Spleen (tissue), 11 donors: ENCODE results near the gene MED19. TPM values are rescaled to one million over a fixed set of nuclear protein-coding genes. Genes with fewer than 3 reads are reported as not detected.
"Not testable (repeated sequence)": the region's sequence is repeated elsewhere in the genome, so short reads cannot be mapped to it uniquely, and the experiment has no call there.

Experiments used
- DNase-seq: peaks from one replicate; pipeline ENCODE4 v3.0.0-alpha.2; 2020
- H3K27ac ChIP-seq, 8 donors: fragments of 200-600 bp; sonication (generic) in 7 of 8; 1 replicate in 4 of 8; 2 replicates in 4 of 8; pipeline versions ENCODE4 v1.5.0 to v1.8.0; 2016 to 2021; ENCODE audit warnings: inconsistent platforms in 4 of 8, mild to moderate bottlenecking in 4 of 8, moderate library complexity in 1 of 8
- H3K27me3 ChIP-seq, 7 donors: fragments of 200-600 bp; sonication (generic) in 6 of 7; replicated peaks in 1 of 7; 1 replicate in 4 of 7; 2 replicates in 3 of 7; pipeline versions ENCODE4 v1.5.0 to v1.8.0; 2016 to 2021; ENCODE audit warnings: inconsistent platforms in 3 of 7, mild to moderate bottlenecking in 1 of 7
- H3K36me3 ChIP-seq, 6 donors: fragments of 200-600 bp; sonication (generic) in 5 of 6; 1 replicate in 4 of 6; 2 replicates in 2 of 6; pipeline versions ENCODE4 v1.5.0 to v1.8.0; 2016 to 2021; ENCODE audit warnings: inconsistent platforms in 2 of 6
- H3K4me1 ChIP-seq, 6 donors: fragments of 200-600 bp; sonication (generic) in 5 of 6; 1 replicate in 3 of 6; 2 replicates in 3 of 6; pipeline versions ENCODE4 v1.5.0 to v1.8.0; 2016 to 2021; ENCODE audit warnings: inconsistent platforms in 3 of 6
- H3K4me3 ChIP-seq, 8 donors: fragments of 200-600 bp; sonication (generic) in 7 of 8; 1 replicate in 4 of 8; 2 replicates in 4 of 8; pipeline versions ENCODE4 v1.5.0 to v1.8.0; 2016 to 2021; ENCODE audit warnings: inconsistent platforms in 4 of 8, mild to moderate bottlenecking in 4 of 8, moderate library complexity in 2 of 8
- H3K9me3 ChIP-seq, 8 donors: fragments of 200-600 bp; sonication (generic) in 7 of 8; 1 replicate in 4 of 8; 2 replicates in 4 of 8; pipeline versions ENCODE4 v1.5.0 to v1.8.0; 2016 to 2021; ENCODE audit warnings: inconsistent platforms in 4 of 8
- POLR2A ChIP-seq, 3 donors: fragments of 450-650 bp; IDR thresholded peaks; one replicate each; pipeline ENCODE4 v1.5.1; 2017; ENCODE audit warnings: antibody characterized with exemption in 3 of 3, mild to moderate bottlenecking in 1 of 3
- POLR2AphosphoS5 ChIP-seq, 3 donors: sonication (generic); formaldehyde crosslinking; IDR thresholded peaks; one replicate each; pipeline ENCODE4 v1.5.1; 2017; ENCODE audit warnings: antibody characterized with exemption in 3 of 3
- WGBS, 5 donors: extraction: QIAGEN DNeasy Blood & Tissue Kit in 3 of 5; methylation state at CpG; one replicate each; pipeline versions ENCODE4 v1.1.5 to v1.1.7; 2013 to 2018; 5-methylcytosine and 5-hydroxymethylcytosine counted together
- intact Hi-C: fragments of 100-400 bp; cut with DNase I; formaldehyde crosslinking; loops from one replicate; pipeline ENCODE4 v1.15.0; 2023; ENCODE audit warnings: low total_unique reads
- polyA plus RNA-seq, 3 donors: library from polyadenylated mRNA; stranded (reverse); fragments of 200-250 nt; gene quantifications; one replicate each; pipeline ENCODE4 v1.2.1, GENCODE V29; 2013
- total RNA-seq, 7 donors: library from RNA; depleted of rRNA in 3 of 7; stranded (reverse); fragments of >200 nt in 3 of 7; fragmentation: NEBNext Ultra II Directional in 4 of 7; extraction: Animal tissue kit (Norgen Biotek cat#: 25700) in 4 of 7; gene quantifications; one replicate each; pipeline versions ENCODE4 v1.1.0 to v1.2.1, GENCODE V29; 2016 to 2021
- TF ChIP-seq, protein P1 (sequence below), 11 experiments: fragments of 200-600 bp in 7 of 11; fragments of 450-650 bp in 4 of 11; sonication (generic) in 4 of 11; IDR thresholded peaks in 8 of 11; conservative IDR thresholded peaks in 3 of 11; 1 replicate in 7 of 11; 2 replicates in 4 of 11; pipeline versions ENCODE4 v1.4.0 to v1.8.0; 2016 to 2021; ENCODE audit warnings: antibody characterized with exemption in 11 of 11, inconsistent platforms in 4 of 11, mild to moderate bottlenecking in 1 of 11
- donor health status: healthy with polysubstance abuse.
- donor health status: DM: no; HTN: no; CAD: no; lungs with moderate emphysema.
- donor health status: DM: no; HTN: no; CAD: no.
- donor health status: Bipolar disorder and iron deficiency.
- donor health status: healthy.
- donor health status: DM: no; HTN: no; CAD: no.
- donor health status: DM: yes; HTN: yes; CAD: no.

MED19 gene
- total and polyA plus RNA-seq, 10 donors = 8.3 to 14.7 (median 11.0) TPM

DNA sequence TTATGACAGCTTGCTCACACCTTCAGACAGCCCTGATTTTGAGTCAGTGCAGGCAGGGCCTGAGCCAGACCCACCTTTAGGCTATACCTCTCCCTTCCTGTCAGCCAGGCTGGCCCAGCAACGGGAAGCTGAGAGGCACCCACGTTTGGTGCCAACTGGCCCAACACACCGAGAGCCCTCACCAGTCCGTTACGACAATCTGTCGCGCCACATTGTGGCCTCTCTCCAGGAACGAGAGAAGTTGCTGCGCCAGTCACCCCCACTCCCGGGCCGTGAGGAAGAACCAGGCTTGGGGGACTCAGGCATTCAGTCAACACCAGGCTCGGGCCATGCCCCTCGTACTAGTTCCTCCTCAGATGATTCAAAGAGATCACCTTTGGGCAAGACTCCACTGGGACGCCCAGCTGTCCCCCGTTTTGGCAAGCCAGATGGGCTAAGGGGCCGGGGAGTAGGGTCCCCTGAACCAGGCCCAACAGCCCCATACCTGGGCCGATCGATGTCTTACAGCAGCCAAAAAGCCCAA, 13.1 kb downstream of the MED19 start:
- WGBS, 5 donors = 91 to 94% (median 93%) methylated on average over 18 of the region's 18 CpGs

DNA sequence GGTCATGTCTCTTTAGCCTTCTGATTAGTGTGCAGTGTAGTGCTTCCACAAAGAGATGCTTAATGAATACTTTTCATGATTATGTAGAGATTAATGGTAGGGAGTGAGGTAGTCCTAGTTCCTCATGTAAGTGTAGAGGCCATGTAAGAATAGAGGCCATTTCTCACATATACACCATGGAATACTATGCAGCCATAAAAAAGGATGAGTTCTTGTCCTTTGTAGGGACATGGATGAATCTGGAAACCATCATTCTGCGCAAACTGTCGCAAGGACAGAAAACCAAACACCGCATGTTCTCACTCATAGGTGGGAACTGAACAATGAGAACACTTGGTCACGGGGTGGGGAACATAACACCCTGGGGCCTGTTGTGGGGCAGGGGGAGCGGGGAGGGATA, 21.5 kb downstream of the MED19 start:
- H3K36me3 ChIP-seq = peaks cover 20 to 100% (median 99%) of the 10 kb centered on the region in 6 donors
- intact Hi-C loops, H3K27me3 ChIP-seq, H3K4me1 ChIP-seq, H3K4me3 ChIP-seq, H3K27ac ChIP-seq, H3K9me3 ChIP-seq, DNase-seq: not testable (repeated sequence)
- WGBS, 5 donors = 97 to 98% (median 97%) methylated on average over 5 of the region's 5 CpGs

More for the DNA sequence above, 13.1 kb downstream of the MED19 start:
- no peak overlapping the region for H3K4me3 ChIP-seq
- no peaks in the 10 kb centered on the region for H3K27me3 ChIP-seq
- no peaks in the 10 kb centered on the region for H3K4me1 ChIP-seq
- TF ChIP-seq, protein P1, sequence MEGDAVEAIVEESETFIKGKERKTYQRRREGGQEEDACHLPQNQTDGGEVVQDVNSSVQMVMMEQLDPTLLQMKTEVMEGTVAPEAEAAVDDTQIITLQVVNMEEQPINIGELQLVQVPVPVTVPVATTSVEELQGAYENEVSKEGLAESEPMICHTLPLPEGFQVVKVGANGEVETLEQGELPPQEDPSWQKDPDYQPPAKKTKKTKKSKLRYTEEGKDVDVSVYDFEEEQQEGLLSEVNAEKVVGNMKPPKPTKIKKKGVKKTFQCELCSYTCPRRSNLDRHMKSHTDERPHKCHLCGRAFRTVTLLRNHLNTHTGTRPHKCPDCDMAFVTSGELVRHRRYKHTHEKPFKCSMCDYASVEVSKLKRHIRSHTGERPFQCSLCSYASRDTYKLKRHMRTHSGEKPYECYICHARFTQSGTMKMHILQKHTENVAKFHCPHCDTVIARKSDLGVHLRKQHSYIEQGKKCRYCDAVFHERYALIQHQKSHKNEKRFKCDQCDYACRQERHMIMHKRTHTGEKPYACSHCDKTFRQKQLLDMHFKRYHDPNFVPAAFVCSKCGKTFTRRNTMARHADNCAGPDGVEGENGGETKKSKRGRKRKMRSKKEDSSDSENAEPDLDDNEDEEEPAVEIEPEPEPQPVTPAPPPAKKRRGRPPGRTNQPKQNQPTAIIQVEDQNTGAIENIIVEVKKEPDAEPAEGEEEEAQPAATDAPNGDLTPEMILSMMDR (IDR thresholded peaks at IDR 0.05 in 8 of 11, conservative IDR thresholded peaks at IDR 0.05 in 3 of 11) = no peak
- peak in 2 of 3 donors; percentile 29 to 72 for TF ChIP-seq POLR2AphosphoS5 (IDR thresholded peaks at IDR 0.05)
- no peak for TF ChIP-seq POLR2A (IDR thresholded peaks at IDR 0.05)
- peaks cover 20 to 100% (median 92%) of the 10 kb centered on the region in 6 donors for H3K36me3 ChIP-seq
- no peaks in the 10 kb centered on the region for H3K9me3 ChIP-seq
- DNase-seq = no peak
- H3K27ac ChIP-seq = no peak overlapping the region
- intact Hi-C loops = no loop called here

DNA sequence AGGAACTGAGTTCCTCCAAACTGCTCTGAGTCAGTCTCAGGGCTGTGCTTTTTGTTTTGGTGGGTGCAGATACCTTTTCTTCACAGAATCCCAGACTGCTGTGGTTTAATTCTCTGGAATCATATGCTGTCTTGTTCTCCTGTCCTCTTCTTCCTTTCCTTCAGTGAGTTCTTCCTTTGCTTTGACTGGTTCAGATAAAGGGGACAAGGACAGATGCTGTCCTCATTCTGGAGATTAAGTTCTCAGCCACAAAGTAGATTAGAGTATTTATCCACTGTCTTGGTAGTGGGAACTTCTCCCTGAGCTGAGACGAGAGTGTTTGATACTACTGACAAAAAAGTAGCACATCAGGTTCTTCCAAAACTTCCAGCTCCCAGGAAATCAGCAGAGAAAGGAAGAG, 30.8 kb downstream of the MED19 start:
- peaks cover under 1 to 58% (median 23%) of the 10 kb centered on the region in 6 donors for H3K4me1 ChIP-seq
- no peak for TF ChIP-seq POLR2AphosphoS5 (IDR thresholded peaks at IDR 0.05)
- no peak for TF ChIP-seq POLR2A (IDR thresholded peaks at IDR 0.05)
- TF ChIP-seq, protein P1 (IDR thresholded peaks at IDR 0.05 in 8 of 11, conservative IDR thresholded peaks at IDR 0.05 in 3 of 11) = no peak
- no peak for DNase-seq
- peaks cover 0 to 100% (median 70%) of the 10 kb centered on the region in 6 donors for H3K36me3 ChIP-seq
- intact Hi-C loops = no loop called here
- WGBS, 5 donors = 76 to 90% (median 83%) methylated on average over 1 of the region's 1 CpG
- no peak overlapping the region for H3K4me3 ChIP-seq
- H3K9me3 ChIP-seq = no peaks in the 10 kb centered on the region
- H3K27me3 ChIP-seq = no peaks in the 10 kb centered on the region
- no peak overlapping the region for H3K27ac ChIP-seq

DNA sequence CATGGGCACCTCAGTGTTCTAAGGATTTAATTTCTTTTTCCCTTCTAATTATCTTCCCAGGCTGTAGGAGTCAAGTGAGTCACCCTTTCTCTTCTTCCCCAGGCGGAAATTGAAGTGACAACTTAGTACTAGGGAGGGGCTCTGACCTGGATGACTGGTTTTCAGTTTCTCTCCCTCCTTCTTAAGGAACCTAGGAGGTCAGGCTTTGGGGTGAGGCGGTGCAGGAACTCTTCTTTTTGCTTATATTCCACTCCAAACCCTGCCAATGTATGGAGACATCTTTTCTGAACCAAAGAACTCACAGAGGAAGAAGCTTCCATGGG, 31.5 kb downstream of the MED19 start:
- TF ChIP-seq POLR2A (IDR thresholded peaks at IDR 0.05) (no peak), POLR2AphosphoS5 (IDR thresholded peaks at IDR 0.05) (no peak)
- TF ChIP-seq, protein P1 (IDR thresholded peaks at IDR 0.05 in 8 of 11, conservative IDR thresholded peaks at IDR 0.05 in 3 of 11) = no peak
- Histone ChIP-seq H3K27ac (no peak overlapping the region), H3K4me1 (peaks cover 7 to 65% (median 30%) of the 10 kb centered on the region in 6 donors), H3K9me3 (no peaks in the 10 kb centered on the region), H3K4me3 (no peak overlapping the region), H3K27me3 (no peaks in the 10 kb centered on the region), H3K36me3 (peaks cover 0 to 100% (median 66%) of the 10 kb centered on the region in 6 donors)
- no peak for DNase-seq
- WGBS, 5 donors = 70 to 86% (median 83%) methylated on average over 2 of the region's 2 CpGs
- intact Hi-C loops = no loop called here

DNA sequence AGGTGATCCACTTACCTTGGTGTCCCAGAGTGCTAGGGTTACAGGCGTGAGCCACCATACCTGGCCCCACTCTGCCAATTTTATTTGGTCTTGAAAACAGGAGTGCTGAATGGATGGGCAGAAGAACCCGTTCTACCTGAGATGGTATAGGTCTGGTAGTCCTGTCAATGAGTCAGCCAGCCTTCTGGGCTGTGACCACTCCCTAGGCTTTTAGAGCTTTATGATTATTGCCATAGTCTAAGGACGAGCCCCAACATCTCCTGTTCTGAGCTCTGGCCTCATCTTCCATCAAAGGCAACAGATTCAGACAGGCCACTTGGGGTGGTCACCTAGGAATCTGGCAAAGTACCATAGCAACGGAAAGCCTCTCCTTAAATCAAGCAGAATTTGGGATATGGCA, 32.6 kb downstream of the MED19 start:
- H3K27ac ChIP-seq = no peak overlapping the region
- no peak for DNase-seq
- H3K4me1 ChIP-seq = peaks cover 7 to 76% (median 40%) of the 10 kb centered on the region in 6 donors
- TF ChIP-seq POLR2AphosphoS5 (IDR thresholded peaks at IDR 0.05) (no peak), POLR2A (IDR thresholded peaks at IDR 0.05) (no peak)
- TF ChIP-seq, protein P1 (IDR thresholded peaks at IDR 0.05 in 8 of 11, conservative IDR thresholded peaks at IDR 0.05 in 3 of 11) = no peak
- 91 to 97% (median 94%) methylated on average over 4 of the region's 4 CpGs for WGBS, 5 donors
- no peaks in the 10 kb centered on the region for H3K27me3 ChIP-seq
- intact Hi-C loops = no loop called here
- H3K9me3 ChIP-seq = no peaks in the 10 kb centered on the region
- no peak overlapping the region for H3K4me3 ChIP-seq
- peaks cover 0 to 100% (median 57%) of the 10 kb centered on the region in 6 donors for H3K36me3 ChIP-seq
